HG03571 (cell line): ENCODE results near the gene LHFPL5.

Experiments
- ATAC-seq: cut with Tn5 transposase; IDR thresholded peaks from one replicate; pipeline ENCODE4 v1.9.1; 2021; ENCODE audit not compliant: unreplicated experiment

The LHFPL5 gene

DNA sequence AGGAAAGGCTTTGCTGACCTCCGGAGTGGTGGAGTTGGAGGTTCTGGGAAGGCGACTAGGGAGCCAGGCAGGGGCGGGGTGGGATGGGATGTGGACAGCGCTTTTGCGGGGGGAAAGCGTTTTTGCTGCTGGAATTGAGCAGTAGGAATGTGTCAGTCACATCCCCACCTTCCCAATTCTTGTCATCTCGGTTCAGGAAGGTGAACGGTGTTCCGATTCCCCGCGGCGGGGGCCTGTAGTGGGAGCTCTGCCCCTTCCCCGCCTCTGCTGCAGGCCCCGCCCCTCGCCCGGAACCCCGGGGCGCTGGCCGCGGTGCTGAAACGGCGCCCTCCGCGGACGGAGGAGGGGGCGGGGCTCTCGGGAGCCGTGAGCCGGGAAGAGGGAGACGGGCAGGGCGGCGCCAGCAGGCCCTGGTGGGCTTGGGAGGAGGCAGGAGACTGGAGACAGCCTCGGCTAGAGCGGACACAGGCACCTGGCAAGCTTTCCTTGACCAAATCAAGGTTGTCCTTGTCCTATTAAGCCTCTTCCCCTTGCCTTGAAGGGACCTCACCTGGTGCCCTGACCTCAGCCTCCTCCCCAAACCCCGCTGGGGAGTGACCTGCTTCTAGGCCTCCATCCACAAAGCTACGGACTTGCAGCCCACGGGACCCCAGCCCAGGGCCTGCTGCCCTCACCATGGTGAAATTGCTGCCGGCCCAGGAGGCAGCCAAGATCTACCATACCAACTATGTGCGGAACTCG, at the start of gene LHFPL5:
TSS of gene LHFPL5 (plus strand) at position 357 of the 741 bp plus-strand sequence. CDS start at position 676, 319 bp downstream.
- ATAC-seq = no peak

DNA sequence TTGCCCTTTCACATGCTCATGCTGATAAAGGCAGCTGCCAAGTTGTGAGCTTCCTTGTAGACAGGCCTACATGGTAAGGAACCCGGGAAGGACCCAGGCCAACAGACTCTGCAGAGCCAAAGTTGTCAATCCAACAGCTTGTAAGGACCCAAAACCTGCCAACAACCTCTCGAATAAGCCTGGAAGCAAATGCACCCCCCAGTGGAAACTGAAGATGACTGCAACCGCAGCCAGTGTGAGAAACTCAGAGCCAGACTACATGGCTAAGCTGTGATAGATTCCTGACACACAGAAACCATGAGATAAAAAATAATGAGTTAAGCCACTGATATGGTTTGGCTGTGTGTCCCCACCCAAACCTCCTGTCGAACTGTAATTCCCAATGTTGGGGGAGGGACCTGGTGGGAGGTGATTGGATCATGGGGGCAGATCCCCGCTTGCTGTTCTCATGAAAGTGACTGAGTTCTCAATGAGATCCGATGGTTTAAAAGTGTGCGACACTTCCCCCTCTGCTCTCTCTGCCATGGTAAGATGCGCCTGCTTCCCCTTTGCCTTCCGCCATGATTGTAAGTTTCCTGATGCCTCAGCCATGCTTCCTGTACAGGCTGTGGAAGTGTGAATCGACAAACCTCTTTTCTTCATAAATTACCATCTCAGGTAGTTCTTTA, 47.6 kb upstream of the LHFPL5 start:
- no peak for ATAC-seq

GRCh38 chr6:35759426-35759825, 45.7 kb upstream of the LHFPL5 start:
- ATAC-seq = no peak

DNA sequence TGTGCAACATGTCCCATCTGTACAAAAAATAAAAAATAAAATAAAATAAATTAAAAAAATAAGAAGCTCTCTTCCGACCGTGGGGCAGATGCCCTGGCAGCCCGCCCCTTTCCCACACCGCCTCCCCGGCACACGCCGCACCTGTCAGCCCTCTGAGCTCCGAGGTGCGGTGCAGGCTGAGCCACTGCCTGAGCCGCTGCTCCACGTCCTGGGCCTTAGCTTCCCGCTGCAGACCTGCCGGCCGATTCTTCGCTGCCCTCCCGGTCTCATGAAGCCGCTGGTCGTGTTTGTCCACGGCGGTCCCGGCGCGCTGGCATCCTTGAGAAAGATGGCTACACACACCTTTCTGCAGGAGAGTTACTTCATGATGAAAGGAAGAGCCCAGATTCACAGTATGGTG, 39.4 kb upstream of the LHFPL5 start:
- ATAC-seq = no peak

GRCh38 chr6:35769211-35769610, 35.9 kb upstream of the LHFPL5 start:
- no peak for ATAC-seq

- no peak for ATAC-seq
Observed at GRCh38 chr6:35771343-35771627, 33.9 kb upstream of the LHFPL5 start.

GRCh38 chr6:35774116-35774794, 30.9 kb upstream of the LHFPL5 start:
- no peak for ATAC-seq

DNA sequence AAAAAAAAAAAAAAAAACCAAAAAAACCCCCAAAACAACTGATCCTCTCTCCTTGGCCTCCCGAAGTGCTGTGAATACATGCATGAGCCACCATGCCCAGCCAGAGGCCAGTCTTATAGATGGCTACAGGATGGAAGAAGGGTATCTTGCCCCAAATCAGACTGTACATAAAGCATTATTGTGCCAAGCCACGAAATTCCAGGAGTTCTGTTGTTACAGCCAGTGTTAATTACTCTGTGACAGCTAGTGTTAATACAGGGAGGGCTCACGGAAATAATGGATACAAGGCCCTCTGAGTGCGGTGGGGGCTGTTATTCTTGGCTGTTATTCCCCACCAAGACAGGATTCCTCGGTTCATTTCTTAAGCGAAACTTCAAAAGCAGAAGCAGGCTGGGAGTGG, 30.1 kb upstream of the LHFPL5 start:
- ATAC-seq = no peak

DNA sequence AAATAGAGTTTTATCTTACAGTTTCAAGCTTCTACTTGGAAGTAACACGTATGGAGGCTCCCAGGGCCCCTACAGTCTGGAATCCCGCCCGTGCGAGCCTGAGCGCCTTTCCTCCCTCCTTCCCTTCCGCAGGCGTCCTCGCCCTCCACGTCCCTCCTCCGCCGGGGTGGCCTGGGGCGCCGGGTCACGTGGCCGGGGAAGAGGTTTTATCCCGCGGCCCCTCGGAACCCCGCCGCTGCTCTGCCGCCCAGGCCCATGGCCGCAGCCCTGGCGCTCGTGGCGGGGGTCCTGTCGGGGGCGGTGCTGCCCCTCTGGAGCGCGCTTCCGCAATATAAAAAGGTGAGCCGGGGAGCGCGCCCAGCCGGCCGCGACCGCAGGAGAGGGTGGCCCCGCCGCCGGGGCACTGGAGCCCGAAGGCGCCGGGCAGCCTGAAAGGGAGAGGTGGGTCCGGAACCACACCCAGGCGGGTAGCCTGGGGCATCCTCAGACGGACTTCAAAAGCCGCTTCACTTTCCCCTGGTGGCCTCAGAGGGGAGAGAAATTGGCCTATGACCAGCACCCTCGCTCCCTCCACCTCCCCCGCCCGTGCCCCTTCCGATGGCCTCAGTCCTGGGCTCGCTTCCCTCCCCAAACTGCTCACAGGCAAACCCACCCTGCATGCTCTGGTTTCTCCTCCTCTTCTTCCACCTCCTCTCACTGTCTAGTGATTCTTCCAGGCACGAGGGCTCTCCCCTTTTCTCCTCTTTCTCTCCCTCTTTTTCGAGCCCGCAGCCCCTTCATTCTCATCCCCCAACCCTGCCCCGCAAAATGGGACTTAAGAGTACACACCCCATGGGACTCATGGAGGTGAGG, 28.6 kb upstream of the LHFPL5 start, which contains the start of gene CLPSL2:
TSS of gene CLPSL2 (plus strand) at position 235 of the 852 bp plus-strand sequence. CDS start at position 256, 21 bp downstream.
- no peak for ATAC-seq

GRCh38 chr6:35777356-35778102, 27.6 kb upstream of the LHFPL5 start:
- ATAC-seq = no peak

GRCh38 chr6:35778437-35778836, 26.7 kb upstream of the LHFPL5 start:
- no peak for ATAC-seq

DNA sequence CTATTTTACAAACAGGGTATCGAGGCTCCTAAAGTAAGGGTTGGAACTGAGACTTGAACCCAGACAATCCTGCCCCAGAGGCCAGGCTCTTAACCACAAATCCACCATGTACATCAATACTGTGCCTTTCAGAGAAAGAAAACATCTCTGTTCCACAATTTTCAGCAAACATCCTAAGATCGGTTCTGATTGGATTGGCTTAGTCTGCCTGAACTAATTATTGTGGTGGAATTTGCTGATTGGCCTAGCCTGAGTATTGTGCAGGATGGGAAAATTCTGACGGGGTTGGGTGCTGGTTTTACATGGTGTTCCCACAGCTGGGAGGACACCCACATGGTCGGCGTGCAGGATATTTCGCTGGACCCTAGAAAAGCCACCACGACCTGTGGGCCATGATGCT, 24.4 kb upstream of the LHFPL5 start, which contains the start of gene CLPSL1:
TSS of gene CLPSL1 (plus strand) at position 301 of the 400 bp plus-strand sequence. CDS start at position 393, 92 bp downstream.
- ATAC-seq = no peak

DNA sequence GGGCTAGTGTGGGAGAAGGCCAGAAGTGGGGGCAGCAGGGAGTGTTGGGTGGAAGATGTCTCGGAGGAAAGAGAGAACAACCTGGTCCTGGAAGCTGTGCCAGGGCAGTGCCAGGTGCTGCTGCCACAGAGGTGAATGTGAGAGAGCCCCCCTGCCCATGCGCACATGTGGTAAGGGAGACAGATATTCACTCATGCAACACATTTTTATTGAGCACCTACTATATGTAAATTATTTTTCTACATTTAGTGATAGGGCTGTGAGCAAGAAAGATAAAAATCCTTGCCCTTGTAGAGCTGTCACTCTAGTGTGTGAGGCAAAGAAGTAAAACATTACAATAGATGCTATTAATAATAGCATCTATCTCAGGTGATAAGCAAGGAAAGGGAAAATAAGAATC, 23.9 kb upstream of the LHFPL5 start:
- no peak for ATAC-seq

DNA sequence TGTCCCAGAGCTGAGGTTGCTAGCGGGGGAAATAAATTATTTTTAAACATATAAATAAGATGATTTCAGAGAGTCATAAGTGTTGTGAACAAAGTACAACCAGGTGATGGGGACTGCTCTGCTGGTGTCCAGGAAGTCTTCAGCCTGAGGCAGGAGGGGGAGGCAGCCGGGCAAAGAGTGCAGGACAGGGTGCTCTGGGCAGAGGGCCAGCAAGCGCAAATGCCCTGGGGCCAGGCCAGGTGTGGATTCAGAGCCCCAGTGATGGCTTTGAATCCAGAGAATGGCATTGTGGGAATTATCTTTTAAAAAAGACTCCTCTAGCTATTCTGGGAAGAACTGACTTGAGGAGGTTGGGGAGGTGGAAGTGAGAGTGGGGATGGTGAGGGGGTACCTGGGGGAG, 22.7 kb upstream of the LHFPL5 start:
- no peak for ATAC-seq

GRCh38 chr6:35784200-35784599, 21.0 kb upstream of the LHFPL5 start:
- ATAC-seq = no peak

DNA sequence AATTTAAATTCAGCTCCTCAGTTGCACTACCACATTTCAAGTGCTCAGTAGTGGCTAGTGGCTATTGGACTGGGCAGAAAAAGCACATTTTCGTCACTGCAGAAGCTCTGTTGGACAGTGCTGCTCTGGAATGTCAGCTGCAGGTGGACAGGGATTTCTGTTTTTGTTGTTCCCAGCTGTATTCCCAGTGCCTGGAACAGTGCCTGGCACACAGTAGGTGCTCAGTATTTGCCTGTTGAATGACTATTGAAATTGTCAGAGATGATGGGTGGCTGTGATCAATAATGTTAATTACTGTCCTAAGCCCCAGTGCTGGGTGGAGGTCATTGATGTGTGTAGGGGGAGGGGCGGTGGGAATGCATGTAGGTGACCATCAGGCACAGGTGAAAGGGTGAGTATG, 18.9 kb upstream of the LHFPL5 start:
- no peak for ATAC-seq

DNA sequence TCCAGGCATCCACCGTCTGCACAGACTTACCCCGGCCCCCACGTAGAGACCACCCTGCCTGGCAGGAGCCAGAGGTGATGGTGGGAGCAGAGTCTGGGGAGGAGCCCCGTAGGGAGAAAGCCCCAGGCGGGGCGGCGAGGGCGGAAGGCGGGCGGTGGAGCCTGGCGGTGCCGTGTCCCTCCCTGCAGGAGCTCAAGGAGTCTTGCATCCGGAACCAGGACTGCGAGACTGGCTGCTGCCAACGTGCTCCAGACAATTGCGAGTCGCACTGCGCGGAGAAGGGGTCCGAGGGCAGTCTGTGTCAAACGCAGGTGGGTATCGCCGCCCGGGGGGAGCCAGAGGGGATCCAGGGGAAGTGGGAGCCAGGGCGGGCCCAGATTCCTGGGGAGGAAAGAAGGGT, 18.3 kb upstream of the LHFPL5 start:
- no peak for ATAC-seq

- no peak for ATAC-seq
Observed at GRCh38 chr6:35787266-35788218, 17.6 kb upstream of the LHFPL5 start.

GRCh38 chr6:35788423-35788982, 16.6 kb upstream of the LHFPL5 start:
- ATAC-seq = no peak
